Keratinocyte (primary cell): ENCODE data around the gene TEP1. TPM values are rescaled to one million over a fixed set of nuclear protein-coding genes. Genes with fewer than 3 reads are reported as not detected.

Experiments
- DNase-seq: peaks from one replicate; pipeline ENCODE4 v3.0.0-alpha.2; 2011; ENCODE audit warnings: low read depth, missing footprints, low spot score
- FAIRE-seq: peaks from 2 replicates; lab custom pipeline; 2011; peaks lifted over from hg19 to GRCh38; lab: Jason Lieb, UNC
- H2AFZ ChIP-seq: 2 replicates; pipeline ENCODE4 v1.6.0; 2012; ENCODE audit warnings: low read length, control low read depth, inconsistent platforms; ENCODE audit not compliant: control insufficient read depth
- H3K27ac ChIP-seq: 2 replicates; pipeline ENCODE4 v1.5.1; 2011; ENCODE audit warnings: low read length; ENCODE audit not compliant: control insufficient read depth, insufficient read depth
- H3K27me3 ChIP-seq: 3 replicates; pipeline ENCODE4 v1.6.0; 2011; ENCODE audit warnings: low read length; ENCODE audit not compliant: control insufficient read depth, insufficient read depth; ENCODE audit errors: extremely low read depth
- H3K36me3 ChIP-seq, 2 experiments: 2 replicates in 1 of 2; 3 replicates in 1 of 2; pipeline ENCODE4 v1.5.1; 2011; ENCODE audit warnings: low read length in 2 of 2, mild to moderate bottlenecking in 1 of 2; ENCODE audit not compliant: control insufficient read depth in 2 of 2, insufficient read depth in 2 of 2; ENCODE audit errors: extremely low read depth in 1 of 2
- H3K4me1 ChIP-seq: 3 replicates; pipeline ENCODE4 v1.5.1; 2011; ENCODE audit warnings: low read length; ENCODE audit not compliant: control insufficient read depth, insufficient read depth; ENCODE audit errors: extremely low read depth
- H3K4me2 ChIP-seq: 3 replicates; pipeline ENCODE4 v1.6.0; 2011; ENCODE audit warnings: low read depth, low read length; ENCODE audit not compliant: control insufficient read depth, insufficient read depth; ENCODE audit errors: extremely low read depth
- H3K4me3 ChIP-seq, 3 experiments: fragments of 200-600 bp in 1 of 3; sonication (generic) in 1 of 3; 2 replicates in 2 of 3; 3 replicates in 1 of 3; pipeline ENCODE4 v1.5.1; 2011 to 2016; ENCODE audit warnings: low read length in 3 of 3, mild to moderate bottlenecking in 3 of 3, control low read depth in 2 of 3, inconsistent platforms in 1 of 3, low read depth in 1 of 3, mixed read lengths in 1 of 3, mixed run types in 1 of 3, moderate library complexity in 1 of 3; ENCODE audit not compliant: control insufficient read depth in 2 of 3, insufficient read depth in 2 of 3; ENCODE audit errors: extremely low read depth in 1 of 3
- H3K79me2 ChIP-seq: 2 replicates; pipeline ENCODE4 v1.6.0; 2012; ENCODE audit warnings: low read length; ENCODE audit not compliant: control insufficient read depth, insufficient read depth
- H3K9ac ChIP-seq: 3 replicates; pipeline ENCODE4 v1.6.0; 2011; ENCODE audit warnings: low read length; ENCODE audit not compliant: control insufficient read depth, insufficient read depth; ENCODE audit errors: extremely low read depth
- H3K9me1 ChIP-seq: 3 replicates; pipeline ENCODE4 v1.6.0; 2011; ENCODE audit warnings: low read length; ENCODE audit not compliant: control insufficient read depth, insufficient read depth; ENCODE audit errors: extremely low read depth
- H3K9me3 ChIP-seq: 2 replicates; pipeline ENCODE4 v1.5.1; 2012; ENCODE audit warnings: low read depth, low read length; ENCODE audit not compliant: control insufficient read depth
- H4K20me1 ChIP-seq: 3 replicates; pipeline ENCODE4 v1.6.0; 2011; ENCODE audit warnings: low read length; ENCODE audit not compliant: control insufficient read depth, insufficient read depth; ENCODE audit errors: extremely low read depth
- CTCF ChIP-seq, 3 experiments: IDR thresholded peaks in 1 of 3; conservative IDR thresholded peaks in 1 of 3; optimal IDR thresholded peaks in 1 of 3; 2 replicates in 2 of 3; 3 replicates in 1 of 3; pipeline versions ENCODE3 to v1.5.1; 2011; ENCODE audit warnings: low read length in 3 of 3, mild to moderate bottlenecking in 3 of 3, moderate library complexity in 2 of 3, control low read depth in 1 of 3, inconsistent platforms in 1 of 3; ENCODE audit not compliant: insufficient read depth in 2 of 3; ENCODE audit errors: extremely low read depth in 1 of 3
- EZH2 ChIP-seq: IDR thresholded peaks from one replicate; pipeline ENCODE4 v1.6.1; 2012; ENCODE audit warnings: inconsistent platforms, mild to moderate bottlenecking, low read length, moderate library complexity
- dilution Hi-C: fragments of 300-500 bp; cut with MboI; formaldehyde crosslinking; loops from one replicate; pipeline ENCODE4 v1.7.0; 2020; ENCODE audit warnings: low sequenced_read_pairs; ENCODE audit not compliant: extremely low pct_ligation_motif_present
- polyA plus RNA-seq, 5 experiments: library from polyadenylated mRNA; depleted of rRNA in 3 of 5; stranded (reverse) in 3 of 5; stranded (forward) in 1 of 5; unstranded in 1 of 5; fragments of >200 nt; gene quantifications; 1 replicate in 1 of 5; 2 replicates in 3 of 5; 3 replicates in 1 of 5; pipeline versions ENCODE4 v1.2.1 to v1.2.3, GENCODE V29; 2011 to 2012; ENCODE audit warnings: missing spikeins in 2 of 5, low read depth in 1 of 5, low replicate concordance in 1 of 5

TEP1 gene
- polyA plus RNA-seq, 1 donor (not counting 4 experiments of a cell fraction or from before 2014, with no cell fraction given), result 16.6 TPM

DNA sequence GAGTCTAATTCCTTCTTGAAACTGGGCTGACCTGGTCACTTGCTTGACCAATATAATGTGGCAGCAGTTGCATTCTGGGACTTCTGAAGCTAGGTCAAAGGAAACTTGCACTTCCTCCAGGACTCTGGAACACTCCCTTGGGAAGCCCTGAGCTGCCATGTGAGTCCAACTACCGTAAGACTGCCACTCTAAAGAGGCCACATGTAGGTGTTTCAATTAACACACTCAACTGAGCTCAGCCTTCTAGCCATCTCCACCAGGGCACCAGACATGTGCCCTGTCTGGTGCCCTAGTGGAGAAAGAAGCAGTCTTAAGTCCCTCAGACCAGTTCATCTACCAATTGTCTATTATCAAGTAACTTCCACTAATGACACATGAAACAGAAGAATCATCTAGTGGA, 6.1 kb upstream of the TEP1 start:
- no peaks in the 10 kb centered on the region for H3K4me1 ChIP-seq
- DNase-seq, result no peak
- no peak overlapping the region for H3K4me3 ChIP-seq
- no peak overlapping the region for H2AFZ ChIP-seq
- no peak overlapping the region for H3K9ac ChIP-seq
- no peaks in the 10 kb centered on the region for H3K9me3 ChIP-seq
- no peak for TF ChIP-seq EZH2
- no peak for TF ChIP-seq CTCF (optimal IDR thresholded peaks at IDR 0.05 in 1 of 3, IDR thresholded peaks at IDR 0.05 in 1 of 3, conservative IDR thresholded peaks at IDR 0.05 in 1 of 3; ENCODE audit: extremely low read depth in 1 of 3, insufficient read depth in 2 of 3, low read length in 3 of 3)
- H3K4me2 ChIP-seq, result no peak overlapping the region
- dilution Hi-C loops, result no loop called here
- H3K27ac ChIP-seq, result no peak overlapping the region
- H4K20me1 ChIP-seq, result no peaks in the 10 kb centered on the region
- H3K27me3 ChIP-seq, result no peaks in the 10 kb centered on the region
- no peaks in the 10 kb centered on the region for H3K36me3 ChIP-seq
- no peak for FAIRE-seq
- no peaks in the 10 kb centered on the region for H3K9me1 ChIP-seq
- H3K79me2 ChIP-seq, result no peaks in the 10 kb centered on the region

DNA sequence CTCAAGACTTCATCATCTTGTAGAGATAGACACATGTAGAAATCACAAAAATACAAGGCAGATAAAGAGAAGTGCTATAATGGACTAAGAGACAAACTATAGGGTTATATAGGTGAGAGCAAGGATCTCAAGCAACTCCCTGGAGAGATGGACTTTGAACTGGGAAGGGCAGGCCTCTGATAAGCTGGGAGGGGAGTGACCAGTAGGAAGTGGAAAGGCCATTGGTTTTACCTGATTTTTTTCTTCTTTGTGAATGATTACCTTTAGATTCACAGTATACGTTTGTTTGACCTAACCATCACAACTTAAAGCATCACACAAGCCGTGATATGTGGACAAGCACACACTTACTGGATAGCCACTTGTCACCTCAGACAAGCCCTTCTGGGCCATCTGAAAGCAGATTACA, 5.2 kb upstream of the TEP1 start:
- no peaks in the 10 kb centered on the region for H3K36me3 ChIP-seq
- H3K4me1 ChIP-seq, result no peaks in the 10 kb centered on the region
- H3K79me2 ChIP-seq, result no peaks in the 10 kb centered on the region
- no peak for TF ChIP-seq EZH2
- TF ChIP-seq CTCF (optimal IDR thresholded peaks at IDR 0.05 in 1 of 3, IDR thresholded peaks at IDR 0.05 in 1 of 3, conservative IDR thresholded peaks at IDR 0.05 in 1 of 3; ENCODE audit: extremely low read depth in 1 of 3, insufficient read depth in 2 of 3, low read length in 3 of 3), result no peak
- no peaks in the 10 kb centered on the region for H4K20me1 ChIP-seq
- FAIRE-seq, result no peak
- no peak overlapping the region for H2AFZ ChIP-seq
- H3K27ac ChIP-seq, result no peak overlapping the region
- H3K4me2 ChIP-seq, result no peak overlapping the region
- H3K9me1 ChIP-seq, result no peaks in the 10 kb centered on the region
- no peaks in the 10 kb centered on the region for H3K9me3 ChIP-seq
- dilution Hi-C loops, result no loop called here
- no peak overlapping the region for H3K4me3 ChIP-seq
- no peaks in the 10 kb centered on the region for H3K27me3 ChIP-seq
- DNase-seq, result no peak
- no peak overlapping the region for H3K9ac ChIP-seq
